Tibial nerve (tissue), 4 donors: ENCODE measurements around the gene AKAP12.

Experiments used
- EP300 ChIP-seq, 2 donors: sonication (generic); formaldehyde crosslinking; IDR thresholded peaks; one replicate each; pipeline ENCODE4 v1.6.1; 2017; ENCODE audit warnings: antibody characterized with exemption in 2 of 2, mild to moderate bottlenecking in 1 of 2
- POLR2A ChIP-seq, 2 donors: fragments of 450-650 bp; IDR thresholded peaks; one replicate each; pipeline ENCODE4 v1.6.1; 2017; ENCODE audit warnings: antibody characterized with exemption in 2 of 2, mild to moderate bottlenecking in 2 of 2, moderate library complexity in 2 of 2
- TF ChIP-seq, protein P1 (sequence below), 5 experiments: fragments of 200-600 bp in 3 of 5; fragments of 450-650 bp in 2 of 5; sonication (generic) in 3 of 5; IDR thresholded peaks; one replicate each; pipeline ENCODE4 v1.5.1; 2016 to 2019; ENCODE audit warnings: antibody characterized with exemption in 5 of 5, mild to moderate bottlenecking in 3 of 5, moderate library complexity in 2 of 5

DNA sequence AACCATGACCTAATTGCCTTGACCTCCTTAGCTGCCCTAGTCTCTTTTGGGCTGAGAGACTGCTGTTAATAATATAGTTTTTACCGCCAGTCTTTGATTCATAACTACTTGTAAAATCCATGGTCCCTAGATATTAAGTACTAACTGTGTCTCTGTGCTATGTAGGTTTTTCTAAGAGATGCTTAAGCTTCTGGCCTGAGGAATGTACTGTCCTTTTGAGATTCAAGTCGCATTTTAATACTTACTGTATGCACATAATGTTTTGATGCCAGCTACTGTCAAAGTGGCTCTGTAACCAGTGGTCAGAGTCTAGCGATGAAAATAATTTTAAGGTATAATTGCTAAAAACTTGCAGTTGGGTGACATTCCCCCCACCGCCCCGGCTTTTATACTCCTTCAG, 2.1 kb downstream of the AKAP12 start:
- TF ChIP-seq, protein P1, sequence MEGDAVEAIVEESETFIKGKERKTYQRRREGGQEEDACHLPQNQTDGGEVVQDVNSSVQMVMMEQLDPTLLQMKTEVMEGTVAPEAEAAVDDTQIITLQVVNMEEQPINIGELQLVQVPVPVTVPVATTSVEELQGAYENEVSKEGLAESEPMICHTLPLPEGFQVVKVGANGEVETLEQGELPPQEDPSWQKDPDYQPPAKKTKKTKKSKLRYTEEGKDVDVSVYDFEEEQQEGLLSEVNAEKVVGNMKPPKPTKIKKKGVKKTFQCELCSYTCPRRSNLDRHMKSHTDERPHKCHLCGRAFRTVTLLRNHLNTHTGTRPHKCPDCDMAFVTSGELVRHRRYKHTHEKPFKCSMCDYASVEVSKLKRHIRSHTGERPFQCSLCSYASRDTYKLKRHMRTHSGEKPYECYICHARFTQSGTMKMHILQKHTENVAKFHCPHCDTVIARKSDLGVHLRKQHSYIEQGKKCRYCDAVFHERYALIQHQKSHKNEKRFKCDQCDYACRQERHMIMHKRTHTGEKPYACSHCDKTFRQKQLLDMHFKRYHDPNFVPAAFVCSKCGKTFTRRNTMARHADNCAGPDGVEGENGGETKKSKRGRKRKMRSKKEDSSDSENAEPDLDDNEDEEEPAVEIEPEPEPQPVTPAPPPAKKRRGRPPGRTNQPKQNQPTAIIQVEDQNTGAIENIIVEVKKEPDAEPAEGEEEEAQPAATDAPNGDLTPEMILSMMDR (IDR thresholded peaks at IDR 0.05): no peak
- TF ChIP-seq POLR2A (IDR thresholded peaks at IDR 0.05): no peak
- TF ChIP-seq EP300 (IDR thresholded peaks at IDR 0.05): no peak
